Measurements from ENCODE around the gene PLA2G6.

DNA sequence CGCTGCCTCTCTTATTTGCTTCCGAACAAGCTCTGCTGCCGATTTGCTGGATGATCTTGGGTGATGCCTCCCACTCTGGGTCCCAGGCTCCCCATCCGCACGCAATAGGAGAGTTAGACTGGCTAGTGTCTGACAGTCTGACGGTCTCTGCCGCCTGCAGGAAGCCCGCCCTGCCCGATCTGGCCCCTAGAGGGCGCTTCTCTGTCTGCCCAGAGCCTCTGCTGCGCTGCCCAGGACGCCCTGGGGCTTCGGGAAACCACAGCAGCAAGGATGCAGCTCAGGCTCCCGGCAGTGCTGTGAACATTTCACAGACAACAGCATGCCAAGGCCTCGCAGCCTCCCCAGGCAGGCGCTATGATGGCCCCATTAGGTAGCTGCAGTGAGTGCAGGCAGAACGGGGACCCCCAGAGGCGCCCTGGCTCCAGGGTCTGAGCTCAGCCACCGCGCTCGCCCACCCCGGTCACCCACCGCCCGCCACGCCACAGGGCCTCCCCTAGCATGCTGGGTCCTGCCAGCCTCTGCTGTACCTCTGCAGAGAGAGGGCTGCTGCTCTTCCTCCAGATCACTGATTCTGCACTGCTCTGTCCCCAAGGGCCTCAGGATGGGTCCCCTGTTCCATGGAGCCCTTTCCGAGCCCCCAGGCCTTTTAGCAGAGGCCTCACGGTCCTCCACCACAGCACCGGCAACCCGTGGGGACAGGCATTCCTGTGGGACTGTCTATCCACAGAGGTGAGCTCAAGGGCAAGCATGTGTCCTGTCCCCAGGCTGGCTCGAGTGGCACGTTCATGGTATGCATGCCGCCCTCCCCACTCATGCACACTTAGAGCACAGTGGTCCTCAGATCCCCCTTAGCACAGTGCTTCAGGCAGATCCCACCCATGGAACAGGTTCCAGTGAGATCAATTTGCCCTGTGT is 66.9 kb downstream of the PLA2G6 start:
- TF ChIP-seq, protein P1, sequence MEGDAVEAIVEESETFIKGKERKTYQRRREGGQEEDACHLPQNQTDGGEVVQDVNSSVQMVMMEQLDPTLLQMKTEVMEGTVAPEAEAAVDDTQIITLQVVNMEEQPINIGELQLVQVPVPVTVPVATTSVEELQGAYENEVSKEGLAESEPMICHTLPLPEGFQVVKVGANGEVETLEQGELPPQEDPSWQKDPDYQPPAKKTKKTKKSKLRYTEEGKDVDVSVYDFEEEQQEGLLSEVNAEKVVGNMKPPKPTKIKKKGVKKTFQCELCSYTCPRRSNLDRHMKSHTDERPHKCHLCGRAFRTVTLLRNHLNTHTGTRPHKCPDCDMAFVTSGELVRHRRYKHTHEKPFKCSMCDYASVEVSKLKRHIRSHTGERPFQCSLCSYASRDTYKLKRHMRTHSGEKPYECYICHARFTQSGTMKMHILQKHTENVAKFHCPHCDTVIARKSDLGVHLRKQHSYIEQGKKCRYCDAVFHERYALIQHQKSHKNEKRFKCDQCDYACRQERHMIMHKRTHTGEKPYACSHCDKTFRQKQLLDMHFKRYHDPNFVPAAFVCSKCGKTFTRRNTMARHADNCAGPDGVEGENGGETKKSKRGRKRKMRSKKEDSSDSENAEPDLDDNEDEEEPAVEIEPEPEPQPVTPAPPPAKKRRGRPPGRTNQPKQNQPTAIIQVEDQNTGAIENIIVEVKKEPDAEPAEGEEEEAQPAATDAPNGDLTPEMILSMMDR (IDR thresholded peaks at IDR 0.05; ENCODE audit: borderline replicate concordance, extremely low read depth, low read length, poor library complexity, severe bottlenecking) = peak; percentile 92
- no peak for TF ChIP-seq EZH2 (IDR thresholded peaks at IDR 0.05; ENCODE audit: borderline replicate concordance, low read depth, low read length, severe bottlenecking)
